ENCODE measurements around the gene MAD1L1. TPM values are rescaled to one million over a fixed set of nuclear protein-coding genes. Genes with fewer than 3 reads are reported as not detected.

MAD1L1 gene
- polyA plus RNA-seq, 1 experiment, result 32.0 TPM

- ChIA-PET CTCF (no interaction called here), POLR2A (no interaction called here)
- no peaks in the 10 kb centered on the region for H3K27me3 ChIP-seq (ENCODE audit: control insufficient read depth, insufficient read depth, low read length)
- TF ChIP-seq CTCF (IDR thresholded peaks at IDR 0.05; ENCODE audit: insufficient read depth, low read depth, low read length), result no peak
- H3K36me3 ChIP-seq (ENCODE audit: control insufficient read depth, insufficient read depth, low read length), result peaks cover 27% of the 10 kb centered on the region
- no peak for DNase-seq (ENCODE audit: low read depth)
- no peak overlapping the region for H3K4me3 ChIP-seq (ENCODE audit: low read depth, low read length)
Measured at GRCh38 chr7:2224491-2224928, 8.2 kb downstream of the MAD1L1 start.

GRCh38 chr7:2223321-2223720 lies 9.4 kb downstream of the MAD1L1 start:
- no peak for TF ChIP-seq CTCF (IDR thresholded peaks at IDR 0.05; ENCODE audit: insufficient read depth, low read depth, low read length)
- Histone ChIP-seq H3K36me3 (ENCODE audit: control insufficient read depth, insufficient read depth, low read length) (peaks cover 28% of the 10 kb centered on the region), H3K27me3 (ENCODE audit: control insufficient read depth, insufficient read depth, low read length) (no peaks in the 10 kb centered on the region), H3K4me3 (ENCODE audit: low read depth, low read length) (no peak overlapping the region)
- ChIA-PET CTCF (interaction anchor here (1.0 kb wide), 1 partner anchor 125 kb away, joined by 3 read pairs; no protein-coding TSS in a partner anchor), POLR2A (no interaction called here)
- DNase-seq (ENCODE audit: low read depth), result no peak

GRCh38 chr7:2222516-2222915 lies 10.2 kb downstream of the MAD1L1 start:
- H3K36me3 ChIP-seq (ENCODE audit: control insufficient read depth, insufficient read depth, low read length), result peaks cover 31% of the 10 kb centered on the region
- no peak for TF ChIP-seq CTCF (IDR thresholded peaks at IDR 0.05; ENCODE audit: insufficient read depth, low read depth, low read length)
- CTCF ChIA-PET, result interaction anchor here (0.6 kb wide), 1 partner anchor 152 kb away, joined by 3 read pairs; no protein-coding TSS in a partner anchor

GRCh38 chr7:2220954-2221353 lies 11.8 kb downstream of the MAD1L1 start:
- ChIA-PET POLR2A (no interaction called here), CTCF (no interaction called here)
- Histone ChIP-seq H3K4me3 (ENCODE audit: low read depth, low read length) (no peak overlapping the region), H3K27me3 (ENCODE audit: control insufficient read depth, insufficient read depth, low read length) (no peaks in the 10 kb centered on the region), H3K36me3 (ENCODE audit: control insufficient read depth, insufficient read depth, low read length) (peaks cover 39% of the 10 kb centered on the region)
- DNase-seq (ENCODE audit: low read depth), result no peak
- no peak for TF ChIP-seq CTCF (IDR thresholded peaks at IDR 0.05; ENCODE audit: insufficient read depth, low read depth, low read length)

More at GRCh38 chr7:2222516-2222915, 10.2 kb downstream of the MAD1L1 start:
- POLR2A ChIA-PET, result no interaction called here
- DNase-seq (ENCODE audit: low read depth), result no peak
- Histone ChIP-seq H3K4me3 (ENCODE audit: low read depth, low read length) (no peak overlapping the region), H3K27me3 (ENCODE audit: control insufficient read depth, insufficient read depth, low read length) (no peaks in the 10 kb centered on the region)

GRCh38 chr7:2220506-2220905 lies 12.2 kb downstream of the MAD1L1 start:
- no peak overlapping the region for H3K4me3 ChIP-seq (ENCODE audit: low read depth, low read length)
- POLR2A ChIA-PET, result no interaction called here
- DNase-seq (ENCODE audit: low read depth), result no peak
- CTCF ChIA-PET, result no interaction called here
- H3K27me3 ChIP-seq (ENCODE audit: control insufficient read depth, insufficient read depth, low read length), result no peaks in the 10 kb centered on the region
- TF ChIP-seq CTCF (IDR thresholded peaks at IDR 0.05; ENCODE audit: insufficient read depth, low read depth, low read length), result no peak
- H3K36me3 ChIP-seq (ENCODE audit: control insufficient read depth, insufficient read depth, low read length), result peaks cover 43% of the 10 kb centered on the region
